Fibroblast of villous mesenchyme (primary cell): Measurements from ENCODE around the gene KCTD6. TPM values are rescaled to one million over a fixed set of nuclear protein-coding genes. Genes with fewer than 3 reads are reported as not detected.

Experiments
- total RNA-seq: library from RNA; depleted of rRNA; stranded (reverse); fragments of >200 nt; gene quantifications from 2 replicates; pipeline ENCODE4 v1.2.3, GENCODE V29; 2012

Gene KCTD6
- total RNA-seq, 1 donor: 10.4 TPM

Other genes with a start within 250 kb of the KCTD6 start
- 14.5 and 16.0 TPM in 2 replicates for gene RPP14, start 185.9 kb upstream of the KCTD6 start, total RNA-seq
- gene HTD2, start 185.6 kb upstream of the KCTD6 start, total RNA-seq: 4.2 and 9.9 TPM in 2 replicates
- gene PXK, start 159.2 kb upstream of the KCTD6 start, total RNA-seq: 57.9 and 64.7 TPM in 2 replicates
- 102 and 114 TPM in 2 replicates for gene PDHB, start 58.3 kb upstream of the KCTD6 start, total RNA-seq
- gene ACOX2, start 45.1 kb downstream of the KCTD6 start, total RNA-seq: 12.1 and 13.9 TPM in 2 replicates
- gene FAM107A, start 85.3 kb downstream of the KCTD6 start, total RNA-seq: not detected in 2 replicates
- gene FAM3D, start 174.7 kb downstream of the KCTD6 start, total RNA-seq: not detected in 2 replicates